Measurements from ENCODE around the gene ZFR2. TPM values are rescaled to one million over a fixed set of nuclear protein-coding genes. Genes with fewer than 3 reads are reported as not detected.

ZFR2 gene
- total and polyA plus RNA-seq, 2 of the 8 experiments (the other 6 are each of a cell fraction or from before 2014, with no cell fraction given): 14.5 to 28.4 TPM

DNA sequence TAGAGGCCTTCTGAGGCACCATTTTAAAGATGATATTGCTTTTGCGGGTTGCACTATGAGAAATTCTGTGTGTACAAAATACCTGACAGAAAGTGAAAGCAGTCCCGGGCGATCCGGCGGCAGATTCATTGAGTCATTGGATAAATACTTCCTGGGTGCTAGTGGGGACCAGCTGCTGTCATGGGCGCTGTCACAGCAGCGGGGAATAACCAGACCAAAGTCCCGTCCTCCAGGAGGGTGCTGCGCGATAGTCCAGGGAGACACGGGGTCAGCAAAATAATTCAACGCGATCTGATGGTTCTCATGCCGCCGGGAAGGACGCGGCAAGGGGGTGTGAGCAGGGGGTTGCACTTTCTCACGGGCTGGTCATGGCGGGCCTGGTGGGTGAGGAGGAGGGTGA is 13.5 kb downstream of the ZFR2 start:
- Histone ChIP-seq H3K79me2 (ENCODE audit: control insufficient read depth in 1 of 2, insufficient read depth in 2 of 2, low read length in 2 of 2) (no peaks in the 10 kb centered on the region), H3K14ac (ENCODE audit: insufficient read length) (no peak overlapping the region), H2BK20ac (ENCODE audit: low read length) (no peak overlapping the region), H3K4me2 (ENCODE audit: insufficient read depth in 1 of 2, low read depth in 2 of 2, low read length in 2 of 2) (no peak overlapping the region), H4K20me1 (replicated peaks in 1 of 2; ENCODE audit: control insufficient read depth in 1 of 2, insufficient read depth in 2 of 2, low read length in 2 of 2) (peaks cover under 1 to 3% of the 10 kb centered on the region in 2 experiments), H2BK15ac (ENCODE audit: low read length) (no peak overlapping the region), H3K4me1 (replicated peaks in 1 of 4; ENCODE audit: control insufficient read depth in 3 of 4, insufficient read depth in 4 of 4, low read length in 3 of 4) (no peaks in the 10 kb centered on the region), H4K91ac (replicated peaks; ENCODE audit: insufficient read length, low read length) (no peak overlapping the region), H3K18ac (ENCODE audit: extremely low read depth, low read length) (no peak overlapping the region), H2BK5ac (ENCODE audit: low read depth, low read length) (no peak overlapping the region), H3K9ac (replicated peaks in 1 of 4; ENCODE audit: extremely low read depth in 1 of 4, low read depth in 3 of 4, low read length in 3 of 4) (no peak overlapping the region), H2AFZ (ENCODE audit: low read length) (no peak overlapping the region), H3K23me2 (ENCODE audit: low read depth, low read length) (no peaks in the 10 kb centered on the region), H3K23ac (ENCODE audit: insufficient read length) (no peak overlapping the region), H3K79me1 (ENCODE audit: low read depth, low read length) (peaks cover 5% of the 10 kb centered on the region; the same call in 1 of the 2 replicates), H3K27me3 (replicated peaks in 1 of 4; ENCODE audit: control insufficient read depth in 3 of 4, extremely low read depth in 1 of 4, insufficient read depth in 3 of 4, low read length in 3 of 4) (no peaks in the 10 kb centered on the region), H3K9me3 (ENCODE audit: insufficient read depth in 2 of 2, low read depth in 1 of 2, low read length in 1 of 2) (peaks cover 19 to 23% of the 10 kb centered on the region in 2 experiments; a peak in 3 of 4 replicates), H3K56ac (replicated peaks; ENCODE audit: insufficient read length, low read depth, low read length) (no peak overlapping the region), H4K8ac (ENCODE audit: extremely low read depth, insufficient read depth, low read length) (no peak overlapping the region), H2BK12ac (ENCODE audit: low read depth, low read length) (no peak overlapping the region), H3K27ac (ENCODE audit: low read depth, low read length) (no peak overlapping the region), H2AK5ac (ENCODE audit: low read depth, low read length) (no peak overlapping the region), H2BK120ac (replicated peaks; ENCODE audit: low read depth, low read length) (no peak overlapping the region), H3K36me3 (ENCODE audit: control insufficient read depth in 2 of 4, insufficient read depth in 4 of 4, low read length in 3 of 4) (peaks cover 0 to 18% (median 5%) of the 10 kb centered on the region in 4 experiments; a peak in 6 of 8 replicates), H3K4ac (replicated peaks; ENCODE audit: insufficient read length, low read depth, low read length) (no peak overlapping the region), H3K4me3 (ENCODE audit: extremely low read depth in 1 of 4, insufficient read depth in 2 of 4, low read depth in 3 of 4, low read length in 4 of 4) (no peak overlapping the region), H4K5ac (ENCODE audit: insufficient read length, low read depth, low read length) (no peak overlapping the region)
- 89% methylated on average over 19 of the region's 19 CpGs; no CpG with 5 or more reads in 1 of the 2 experiments for WGBS, 2 experiments (ENCODE audit: extremely low coverage in 1 of 2, insufficient coverage in 1 of 2, insufficient read length in 1 of 2, insufficient replicate concordance in 2 of 2, low coverage in 1 of 2, low lambda C conversion rate in 2 of 2, missing lambda C conversion rate in 1 of 2)
- CTCF ChIA-PET (ENCODE audit: partially characterized antibody): interaction anchor here (1.4 kb wide), 1 partner anchor 71 kb away, joined by 5 read pairs; no protein-coding TSS in a partner anchor
- POLR2A ChIA-PET (ENCODE audit: partially characterized antibody): interaction anchor here (1.8 kb wide), 1 partner anchor 129 kb away, joined by 7 read pairs; the partner anchor contains the start of gene EEF2
- no peak for DNase-seq (ENCODE audit: low read depth in 1 of 2, low spot score in 2 of 2)
- no peak for FAIRE-seq
- no peak for TF ChIP-seq POU5F1 (IDR thresholded peaks at IDR 0.05; ENCODE audit: low read depth, low read length)
- TF ChIP-seq CBX8 (IDR thresholded peaks at IDR 0.05; ENCODE audit: borderline replicate concordance, low read depth, low read length): no peak
- no peak for TF ChIP-seq RBBP5 (IDR thresholded peaks at IDR 0.05; ENCODE audit: borderline replicate concordance, low read depth, low read length)
- no peak for TF ChIP-seq CTCF (IDR thresholded peaks at IDR 0.05; ENCODE audit: control extremely low read depth in 1 of 3, insufficient read depth in 1 of 3, low read depth in 1 of 3, low read length in 3 of 3)
- TF ChIP-seq EP300 (IDR thresholded peaks at IDR 0.05; ENCODE audit: borderline replicate concordance in 1 of 2, low read depth in 2 of 2, low read length in 2 of 2): no peak
- no peak for TF ChIP-seq HDAC2 (IDR thresholded peaks at IDR 0.05; ENCODE audit: borderline replicate concordance in 1 of 2, low read depth in 2 of 2, low read length in 2 of 2)
- TF ChIP-seq CEBPB (IDR thresholded peaks at IDR 0.05; ENCODE audit: low read depth, low read length): no peak
- TF ChIP-seq TCF12 (IDR thresholded peaks at IDR 0.05; ENCODE audit: low read depth, low read length): no peak
- TF ChIP-seq CHD2 (IDR thresholded peaks at IDR 0.05; ENCODE audit: low read length): no peak
- no peak for TF ChIP-seq MAFK (IDR thresholded peaks at IDR 0.05; ENCODE audit: low read depth, low read length)

Data from H1 (cell line).